Glutamatergic neuron (in vitro differentiated cells): ENCODE data around the gene VPS51. TPM values are rescaled to one million over a fixed set of nuclear protein-coding genes. Genes with fewer than 3 reads are reported as not detected.

Source experiments
- DNase-seq: peaks from one replicate; pipeline ENCODE4 v3.0.0; 2022
- H3K27ac Mint-ChIP-seq: one replicate; pipeline ENCODE4 v1.8.0; 2020; ENCODE audit warnings: mild to moderate bottlenecking, mixed read lengths, inconsistent platforms; ENCODE audit not compliant: unreplicated experiment
- H3K27me3 Mint-ChIP-seq: one replicate; pipeline ENCODE4 v1.8.0; 2020; ENCODE audit warnings: mild to moderate bottlenecking, moderate library complexity, mixed read lengths, inconsistent platforms; ENCODE audit not compliant: unreplicated experiment
- H3K36me3 Mint-ChIP-seq: one replicate; pipeline ENCODE4 v1.8.0; 2020; ENCODE audit warnings: mild to moderate bottlenecking, mixed read lengths, inconsistent platforms; ENCODE audit not compliant: unreplicated experiment
- H3K4me1 Mint-ChIP-seq: one replicate; pipeline ENCODE4 v1.8.0; 2020; ENCODE audit warnings: mild to moderate bottlenecking, low read depth, mixed read lengths, inconsistent platforms; ENCODE audit not compliant: unreplicated experiment
- H3K4me3 Mint-ChIP-seq: one replicate; pipeline ENCODE4 v1.8.0; 2020; ENCODE audit warnings: mild to moderate bottlenecking, mixed read lengths, inconsistent platforms; ENCODE audit not compliant: unreplicated experiment
- H3K9me3 Mint-ChIP-seq: one replicate; pipeline ENCODE4 v1.8.0; 2020; ENCODE audit warnings: mild to moderate bottlenecking, moderate library complexity, mixed read lengths, inconsistent platforms; ENCODE audit not compliant: unreplicated experiment
- total RNA-seq: library from RNA; stranded (reverse); fragmentation: NEBNext Ultra II Directional; extraction: Animal tissue kit (Norgen Biotek cat#: 25700); gene quantifications from one replicate; pipeline ENCODE4 v1.2.1, GENCODE V29; 2021; ENCODE audit not compliant: unreplicated experiment
- TF ChIP-seq, protein P1 (sequence below): fragments of 200-600 bp; sonication (generic); IDR thresholded peaks from one replicate; pipeline ENCODE4 v1.5.0; 2021; ENCODE audit not compliant: partially characterized antibody, unreplicated experiment

VPS51 gene
- total RNA-seq, 1 donor from 2014 or later, result 105 TPM

DNA sequence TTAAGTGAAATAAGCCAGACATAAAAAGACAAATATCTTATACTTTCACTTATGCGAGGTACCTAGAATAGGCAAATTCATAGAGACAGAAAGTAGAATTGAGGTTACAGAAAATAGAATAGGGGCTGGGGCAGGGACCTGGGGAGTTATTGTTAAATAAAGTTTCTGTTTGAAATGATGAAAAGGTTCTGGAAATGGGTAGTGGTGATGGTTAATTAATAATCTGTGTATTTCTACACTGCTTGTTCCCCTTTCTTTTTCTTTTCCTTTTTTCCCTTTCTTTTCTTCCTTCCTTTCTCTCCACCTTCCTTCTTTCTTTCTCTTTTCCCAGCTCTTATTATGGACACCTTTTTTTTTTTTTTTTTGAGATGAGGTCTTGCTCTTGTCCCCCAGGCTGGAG lies 40.5 kb upstream of the VPS51 start:
- H3K4me3 Mint-ChIP-seq, result no peak overlapping the region
- TF ChIP-seq, protein P1, sequence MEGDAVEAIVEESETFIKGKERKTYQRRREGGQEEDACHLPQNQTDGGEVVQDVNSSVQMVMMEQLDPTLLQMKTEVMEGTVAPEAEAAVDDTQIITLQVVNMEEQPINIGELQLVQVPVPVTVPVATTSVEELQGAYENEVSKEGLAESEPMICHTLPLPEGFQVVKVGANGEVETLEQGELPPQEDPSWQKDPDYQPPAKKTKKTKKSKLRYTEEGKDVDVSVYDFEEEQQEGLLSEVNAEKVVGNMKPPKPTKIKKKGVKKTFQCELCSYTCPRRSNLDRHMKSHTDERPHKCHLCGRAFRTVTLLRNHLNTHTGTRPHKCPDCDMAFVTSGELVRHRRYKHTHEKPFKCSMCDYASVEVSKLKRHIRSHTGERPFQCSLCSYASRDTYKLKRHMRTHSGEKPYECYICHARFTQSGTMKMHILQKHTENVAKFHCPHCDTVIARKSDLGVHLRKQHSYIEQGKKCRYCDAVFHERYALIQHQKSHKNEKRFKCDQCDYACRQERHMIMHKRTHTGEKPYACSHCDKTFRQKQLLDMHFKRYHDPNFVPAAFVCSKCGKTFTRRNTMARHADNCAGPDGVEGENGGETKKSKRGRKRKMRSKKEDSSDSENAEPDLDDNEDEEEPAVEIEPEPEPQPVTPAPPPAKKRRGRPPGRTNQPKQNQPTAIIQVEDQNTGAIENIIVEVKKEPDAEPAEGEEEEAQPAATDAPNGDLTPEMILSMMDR, result no peak
- no peaks in the 10 kb centered on the region for H3K36me3 Mint-ChIP-seq
- peaks cover 7% of the 10 kb centered on the region for H3K27me3 Mint-ChIP-seq
- H3K4me1 Mint-ChIP-seq, result no peaks in the 10 kb centered on the region
- H3K9me3 Mint-ChIP-seq, result peaks cover 2% of the 10 kb centered on the region
- no peak overlapping the region for H3K27ac Mint-ChIP-seq
- no peak for DNase-seq

DNA sequence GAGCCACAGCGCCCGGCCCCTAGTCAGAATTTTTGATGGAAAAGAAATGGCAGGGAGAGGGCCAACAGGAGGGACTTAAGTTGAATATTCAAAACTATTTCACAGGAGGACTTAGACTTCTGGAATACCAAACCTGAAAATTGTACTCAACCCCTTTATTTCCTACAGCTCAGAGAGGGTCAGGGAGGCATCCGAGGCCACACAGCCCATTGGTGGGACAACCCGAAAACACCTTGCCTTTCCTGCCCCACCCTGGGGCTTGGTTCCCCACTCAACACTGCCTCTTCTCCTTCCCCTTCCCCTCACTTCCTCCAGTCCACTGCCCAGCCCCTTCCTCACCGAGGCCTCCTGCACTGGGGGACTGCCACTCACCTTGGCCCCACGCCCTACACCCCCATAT lies 39.0 kb upstream of the VPS51 start:
- TF ChIP-seq, protein P1, result no peak
- Mint-ChIP-seq H3K27me3 (peaks cover 7% of the 10 kb centered on the region), H3K27ac (no peak overlapping the region), H3K9me3 (peaks cover 2% of the 10 kb centered on the region), H3K36me3 (no peaks in the 10 kb centered on the region), H3K4me3 (no peak overlapping the region), H3K4me1 (no peaks in the 10 kb centered on the region)
- no peak for DNase-seq

DNA sequence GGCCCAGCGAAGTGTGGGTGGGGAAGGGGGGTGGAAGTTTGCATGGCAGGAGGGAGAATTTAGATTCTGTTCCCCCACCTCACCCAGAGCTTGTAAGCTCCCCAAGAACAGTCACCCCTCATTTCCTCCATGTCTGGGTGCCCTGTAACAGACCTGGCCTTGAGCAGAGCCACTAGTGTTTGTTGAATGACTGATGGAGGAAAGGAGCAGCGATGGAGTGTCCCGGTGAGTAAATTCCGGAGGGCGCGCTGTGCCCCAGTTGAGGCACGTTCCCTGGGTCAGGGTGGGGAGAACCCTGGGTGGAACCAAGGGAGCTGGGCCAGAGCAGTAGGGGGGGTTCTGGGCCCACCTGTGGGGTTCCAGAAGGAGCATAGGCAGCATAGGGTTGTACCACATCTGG lies 38.5 kb upstream of the VPS51 start:
- Mint-ChIP-seq H3K36me3 (no peaks in the 10 kb centered on the region), H3K4me1 (no peaks in the 10 kb centered on the region), H3K27ac (no peak overlapping the region)

DNA sequence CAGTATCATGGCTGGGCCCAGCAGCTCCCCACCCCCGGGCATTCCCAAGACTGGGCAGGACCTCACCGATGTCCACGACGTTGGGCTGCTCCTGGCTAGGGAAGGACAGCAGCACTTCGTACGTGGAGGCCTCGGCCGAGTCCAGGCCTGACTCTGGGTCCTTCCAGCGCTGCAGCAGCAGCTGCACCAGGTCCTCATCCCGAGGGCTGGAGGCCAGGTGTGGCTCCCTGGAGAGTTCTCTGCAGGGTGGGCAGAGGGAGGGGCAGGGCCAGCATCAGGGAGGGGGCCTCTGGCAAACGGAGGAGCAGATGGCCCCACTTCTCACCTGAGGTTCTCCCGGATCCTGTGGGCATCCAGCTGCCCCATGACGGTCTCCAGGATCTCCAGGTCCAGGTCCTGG lies 38.0 kb upstream of the VPS51 start:
- H3K36me3 Mint-ChIP-seq, result no peaks in the 10 kb centered on the region
- TF ChIP-seq, protein P1, result no peak

More for the DNA sequence above, 38.5 kb upstream of the VPS51 start:
- H3K27me3 Mint-ChIP-seq, result peaks cover 7% of the 10 kb centered on the region
- no peak for DNase-seq
- H3K4me3 Mint-ChIP-seq, result no peak overlapping the region
- H3K9me3 Mint-ChIP-seq, result peaks cover 2% of the 10 kb centered on the region
- TF ChIP-seq, protein P1, result no peak

DNA sequence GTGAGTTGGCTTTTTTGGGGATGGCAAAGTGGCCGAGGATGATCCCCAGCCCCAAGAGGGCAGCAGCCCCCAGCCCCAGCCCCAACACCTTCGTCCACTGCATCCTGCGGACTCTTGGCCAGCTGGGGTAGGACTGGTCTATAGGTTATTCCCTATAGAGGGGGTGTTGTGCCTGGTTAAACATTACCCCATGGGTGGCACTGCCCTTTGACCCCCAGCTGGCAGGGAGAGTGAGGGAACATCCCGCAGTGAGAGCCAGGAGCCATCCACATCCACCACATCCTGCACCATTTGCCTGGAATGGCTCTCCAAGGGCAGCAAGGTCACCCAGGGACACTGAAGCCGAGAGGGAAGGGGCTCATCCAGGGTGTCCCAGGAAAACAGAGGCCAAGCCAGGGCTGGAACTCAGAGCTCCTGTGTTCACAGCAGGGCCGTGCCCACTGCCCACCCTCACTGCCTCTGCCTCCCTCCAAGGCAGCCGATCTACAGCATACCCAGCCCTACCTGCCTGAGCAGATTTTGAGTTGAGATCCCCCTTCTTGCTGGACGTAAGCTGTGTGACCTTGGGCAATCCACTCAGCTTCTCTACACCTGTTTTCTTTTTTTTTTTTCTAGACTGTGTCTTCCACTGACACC lies 37.5 kb upstream of the VPS51 start, which contains the start of gene NAALADL1:
TSS of gene NAALADL1 (minus strand) at position 135 of the 636 bp plus-strand sequence. CDS start at position 103, 32 bp downstream.
- Mint-ChIP-seq H3K27ac (no peak within 1 kb of the TSS), H3K4me3 (no peak within 1 kb of the TSS)
- TF ChIP-seq, protein P1, result no peak

More for the DNA sequence above, 38.0 kb upstream of the VPS51 start:
- H3K27me3 Mint-ChIP-seq, result peaks cover 7% of the 10 kb centered on the region
- H3K27ac Mint-ChIP-seq, result no peak overlapping the region
- no peaks in the 10 kb centered on the region for H3K9me3 Mint-ChIP-seq
- no peaks in the 10 kb centered on the region for H3K4me1 Mint-ChIP-seq
- DNase-seq, result no peak
- H3K4me3 Mint-ChIP-seq, result no peak overlapping the region

More for the DNA sequence above, 37.5 kb upstream of the VPS51 start, which contains the start of gene NAALADL1:
- Mint-ChIP-seq H3K4me1 (no peaks in the 10 kb centered on the region), H3K27me3 (peaks cover 7% of the 10 kb centered on the region), H3K9me3 (no peaks in the 10 kb centered on the region), H3K36me3 (no peaks in the 10 kb centered on the region)
- DNase-seq, result no peak
